MM.1S (cell line): ENCODE measurements around the gene ZNF248.

Source experiments
- DNase-seq: peaks from one replicate; pipeline ENCODE4 v3.0.0-alpha.2; 2015
- H2AFZ ChIP-seq: fragments of 300-600 bp; sonication (generic); 2 replicates; pipeline ENCODE4 v1.6.0; 2016; ENCODE audit warnings: antibody characterized with exemption, low read length
- H3F3A ChIP-seq: fragments of 300-600 bp; sonication (generic); 2 replicates; pipeline ENCODE4 v1.6.1; 2016; ENCODE audit warnings: mild to moderate bottlenecking, antibody characterized with exemption, low read length, moderate library complexity, mixed read lengths; ENCODE audit not compliant: insufficient read depth
- H3K27ac ChIP-seq: fragments of 300-600 bp; sonication (generic); 2 replicates; pipeline ENCODE4 v1.5.1; 2016; ENCODE audit warnings: mild to moderate bottlenecking, low read length
- H3K27me3 ChIP-seq: fragments of 300-600 bp; sonication (generic); replicated peaks from 2 replicates; pipeline ENCODE4 v1.6.0; 2016; ENCODE audit warnings: low read length; ENCODE audit not compliant: insufficient read depth
- H3K36me3 ChIP-seq: fragments of 300-600 bp; sonication (generic); replicated peaks from 2 replicates; pipeline ENCODE4 v1.6.1; 2016; ENCODE audit warnings: mild to moderate bottlenecking, low read length, mixed read lengths; ENCODE audit not compliant: insufficient read depth
- H3K4me1 ChIP-seq: fragments of 300-600 bp; sonication (generic); 2 replicates; pipeline ENCODE4 v1.6.1; 2016; ENCODE audit warnings: low read length, mixed read lengths
- H3K4me2 ChIP-seq: fragments of 300-600 bp; sonication (generic); 2 replicates; pipeline ENCODE4 v1.6.0; 2016; ENCODE audit warnings: low read depth, low read length
- H3K4me3 ChIP-seq: fragments of 300-600 bp; sonication (generic); 2 replicates; pipeline ENCODE4 v1.5.1; 2016; ENCODE audit warnings: low read length, mixed read lengths
- H3K79me2 ChIP-seq: fragments of 300-600 bp; sonication (generic); 2 replicates; pipeline ENCODE4 v1.6.1; 2016; ENCODE audit warnings: mixed run types, low read length, mixed read lengths
- H3K9ac ChIP-seq: fragments of 300-600 bp; sonication (generic); 2 replicates; pipeline ENCODE4 v1.6.1; 2016; ENCODE audit warnings: low read length, mixed read lengths
- H3K9me2 ChIP-seq: fragments of 300-600 bp; sonication (generic); replicated peaks from 2 replicates; pipeline ENCODE4 v1.6.1; 2016; ENCODE audit warnings: mild to moderate bottlenecking, low read length, mixed read lengths; ENCODE audit not compliant: insufficient read depth
- H3K9me3 ChIP-seq: fragments of 300-600 bp; sonication (generic); replicated peaks from 2 replicates; pipeline ENCODE4 v1.6.1; 2016; ENCODE audit warnings: mild to moderate bottlenecking, low read length, mixed read lengths; ENCODE audit not compliant: insufficient read depth
- H4K20me1 ChIP-seq: fragments of 300-600 bp; sonication (generic); 2 replicates; pipeline ENCODE4 v1.6.1; 2016; ENCODE audit warnings: mild to moderate bottlenecking, low read length, moderate library complexity, mixed read lengths; ENCODE audit not compliant: insufficient read depth
- CTCF ChIP-seq: fragments of 300-600 bp; sonication (generic); IDR thresholded peaks from 2 replicates; pipeline ENCODE4 v1.5.1; 2016; ENCODE audit warnings: antibody characterized with exemption, low read length, mixed read lengths
- EZH2 ChIP-seq: fragments of 300-600 bp; sonication (generic); optimal IDR thresholded peaks from 2 replicates; pipeline ENCODE3; 2017; ENCODE audit warnings: low read depth, mild to moderate bottlenecking, antibody characterized with exemption, low read length, mixed read lengths
- EZH2phosphoT487 ChIP-seq: fragments of 300-600 bp; sonication (generic); IDR thresholded peaks from 2 replicates; pipeline ENCODE4 v1.6.1; 2018; ENCODE audit warnings: antibody characterized with exemption, low read length

The ZNF248 gene

GRCh38 chr10:37857287-37858211, at the start of gene ZNF248:
ZNF248 (minus strand) TSS chr10:37857610; CDS start chr10:37856310, 1,300 bp downstream.
- Histone ChIP-seq H3K9me3 (no peaks in the 10 kb centered on the region), H3K36me3 (no peaks in the 10 kb centered on the region; the same call in 1 of the 2 replicates), H3F3A (peaks cover 5% of the 10 kb centered on the region; the same call in 1 of the 2 replicates), H3K27me3 (no peaks in the 10 kb centered on the region), H3K79me2 (peaks cover 9% of the 10 kb centered on the region; the same call in 1 of the 2 replicates), H3K27ac (peak within 1 kb of the TSS; percentile 80), H3K4me1 (peaks cover 18% of the 10 kb centered on the region), H3K4me3 (peak within 1 kb of the TSS; percentile 98), H3K9ac (peak within 1 kb of the TSS; percentile 98), H2AFZ (peak within 1 kb of the TSS; percentile 100), H3K9me2 (no peaks in the 10 kb centered on the region), H3K4me2 (peak within 1 kb of the TSS; percentile 69), H4K20me1 (no peaks in the 10 kb centered on the region)
- TF ChIP-seq EZH2 (no peak), CTCF (no peak), EZH2phosphoT487 (no peak)
- peak; percentile 97 for DNase-seq

GRCh38 chr10:37906382-37906781, 49.0 kb upstream of the ZNF248 start:
- H3K4me1 ChIP-seq = no peaks in the 10 kb centered on the region
- no peaks in the 10 kb centered on the region for H3K36me3 ChIP-seq
- TF ChIP-seq EZH2 (no peak), EZH2phosphoT487 (no peak), CTCF (no peak)
- no peak overlapping the region for H3K4me3 ChIP-seq
- no peaks in the 10 kb centered on the region for H3K79me2 ChIP-seq
- H3K27ac ChIP-seq = no peak overlapping the region
- no peak overlapping the region for H2AFZ ChIP-seq
- H3K9me3 ChIP-seq = no peaks in the 10 kb centered on the region
- no peaks in the 10 kb centered on the region for H3F3A ChIP-seq
- H3K4me2 ChIP-seq = no peak overlapping the region
- no peaks in the 10 kb centered on the region for H4K20me1 ChIP-seq
- H3K27me3 ChIP-seq = no peaks in the 10 kb centered on the region
- no peak overlapping the region for H3K9ac ChIP-seq
- no peak for DNase-seq
- H3K9me2 ChIP-seq = no peaks in the 10 kb centered on the region

GRCh38 chr10:37896436-37896835, 39.0 kb upstream of the ZNF248 start:
- no peaks in the 10 kb centered on the region for H3K9me3 ChIP-seq
- TF ChIP-seq EZH2phosphoT487 (no peak), CTCF (no peak), EZH2 (no peak)
- H3K27ac ChIP-seq = no peak overlapping the region
- no peaks in the 10 kb centered on the region for H3K79me2 ChIP-seq
- no peaks in the 10 kb centered on the region for H3K36me3 ChIP-seq
- H3K9ac ChIP-seq = no peak overlapping the region
- no peaks in the 10 kb centered on the region for H3K27me3 ChIP-seq
- no peaks in the 10 kb centered on the region for H4K20me1 ChIP-seq
- H3K4me1 ChIP-seq = no peaks in the 10 kb centered on the region
- no peak for DNase-seq
- no peaks in the 10 kb centered on the region for H3K9me2 ChIP-seq
- no peak overlapping the region for H3K4me2 ChIP-seq
- no peak overlapping the region for H2AFZ ChIP-seq
- H3K4me3 ChIP-seq = no peak overlapping the region
- no peaks in the 10 kb centered on the region for H3F3A ChIP-seq
